Panc1 (cell line): ENCODE results near the gene PHLDB2.

ENCODE experiments used
- CTCF ChIP-seq: fragments of 450-650 bp; IDR thresholded peaks from 2 replicates; pipeline ENCODE4 v1.5.1; 2017; ENCODE audit warnings: mild to moderate bottlenecking
- POLR2AphosphoS5 ChIP-seq: IDR thresholded peaks from 2 replicates; pipeline ENCODE4 v1.6.1; 2012; ENCODE audit warnings: mild to moderate bottlenecking, low read depth, low read length, moderate library complexity
- REST ChIP-seq, 2 experiments: IDR thresholded peaks; 2 replicates each; pipeline ENCODE4 v1.6.1; 2011 to 2012; ENCODE audit warnings: low read depth in 2 of 2, control low read depth in 1 of 2, low read length in 1 of 2, mild to moderate bottlenecking in 1 of 2, moderate library complexity in 1 of 2; ENCODE audit not compliant: insufficient read depth in 1 of 2
- SIN3A ChIP-seq: IDR thresholded peaks from 2 replicates; pipeline ENCODE4 v1.6.1; 2012; ENCODE audit warnings: low read depth, mild to moderate bottlenecking, low read length, moderate library complexity, borderline replicate concordance; ENCODE audit not compliant: insufficient read depth

DNA sequence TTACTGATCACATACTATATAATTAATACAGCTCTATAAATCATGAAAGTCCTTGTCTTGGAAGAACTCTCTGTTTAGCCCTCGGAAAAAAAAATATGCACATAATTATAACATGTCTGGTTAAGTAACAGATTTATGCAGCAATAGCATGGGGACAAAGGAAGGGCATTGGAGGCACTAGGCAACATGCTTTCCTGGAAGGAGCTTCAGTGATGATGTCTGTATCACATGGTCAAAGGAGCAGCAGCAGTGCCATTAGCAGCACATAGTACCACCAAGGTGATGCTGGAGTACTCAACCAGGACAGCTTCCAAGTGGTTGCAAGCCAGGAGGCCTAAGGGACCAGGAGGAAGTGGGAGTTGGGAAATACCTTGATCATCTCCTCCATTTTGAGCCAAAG is 36.3 kb upstream of the PHLDB2 start:
- TF ChIP-seq POLR2AphosphoS5: no peak
- no peak for TF ChIP-seq REST (IDR thresholded peaks at IDR 0.05; ENCODE audit: insufficient read depth in 1 of 2, low read depth in 2 of 2, low read length in 1 of 2)
- no peak for TF ChIP-seq CTCF
- no peak for TF ChIP-seq SIN3A
